GM23248 (cell line): Measurements from ENCODE around the gene DNAJB12. TPM values are rescaled to one million over a fixed set of nuclear protein-coding genes. Genes with fewer than 3 reads are reported as not detected.
"Not testable (repeated sequence)": the region's sequence is repeated elsewhere in the genome, so short reads cannot be mapped to it uniquely, and the experiment has no call there.

Source experiments
- DNase-seq: peaks from one replicate; pipeline ENCODE4 v3.0.0-alpha.2; 2015
- H2AFZ ChIP-seq: fragments of 200-600 bp; sonication (generic); 2 replicates; pipeline ENCODE4 v1.6.1; 2016; ENCODE audit warnings: antibody characterized with exemption
- H3F3A ChIP-seq: fragments of 200-600 bp; sonication (generic); 2 replicates; pipeline ENCODE4 v1.6.1; 2016; ENCODE audit warnings: mild to moderate bottlenecking, antibody characterized with exemption, mixed run types; ENCODE audit not compliant: insufficient read depth
- H3K27ac ChIP-seq: fragments of 200-600 bp; sonication (generic); 2 replicates; pipeline ENCODE4 v1.5.1; 2016; ENCODE audit warnings: mild to moderate bottlenecking
- H3K27me3 ChIP-seq: fragments of 200-600 bp; sonication (generic); replicated peaks from 2 replicates; pipeline ENCODE4 v1.6.1; 2016; ENCODE audit warnings: mild to moderate bottlenecking; ENCODE audit not compliant: insufficient read depth
- H3K36me3 ChIP-seq: fragments of 200-600 bp; sonication (generic); 2 replicates; pipeline ENCODE4 v1.6.1; 2016; ENCODE audit warnings: low read depth, mild to moderate bottlenecking
- H3K4me1 ChIP-seq: fragments of 200-600 bp; sonication (generic); 2 replicates; pipeline ENCODE4 v1.6.1; 2016; ENCODE audit warnings: mild to moderate bottlenecking; ENCODE audit not compliant: insufficient read depth
- H3K4me2 ChIP-seq: fragments of 200-600 bp; sonication (generic); one replicate; pipeline ENCODE4 v1.6.1; 2016; ENCODE audit warnings: mild to moderate bottlenecking; ENCODE audit not compliant: unreplicated experiment
- H3K4me3 ChIP-seq: fragments of 200-600 bp; sonication (generic); 2 replicates; pipeline ENCODE4 v1.5.1; 2016; ENCODE audit warnings: mild to moderate bottlenecking
- H3K79me2 ChIP-seq: fragments of 200-600 bp; sonication (generic); 2 replicates; pipeline ENCODE4 v1.6.1; 2016; ENCODE audit warnings: mild to moderate bottlenecking; ENCODE audit not compliant: insufficient read depth
- H3K9ac ChIP-seq: fragments of 200-600 bp; sonication (generic); 2 replicates; pipeline ENCODE4 v1.6.1; 2016; ENCODE audit warnings: mild to moderate bottlenecking
- H3K9me2 ChIP-seq: fragments of 200-600 bp; sonication (generic); 2 replicates; pipeline ENCODE4 v1.6.1; 2016; ENCODE audit warnings: mixed run types, mild to moderate bottlenecking, moderate library complexity; ENCODE audit not compliant: insufficient read depth
- H3K9me3 ChIP-seq: fragments of 200-600 bp; sonication (generic); one replicate; pipeline ENCODE4 v1.6.1; 2017; ENCODE audit warnings: low read depth
- H4K20me1 ChIP-seq: fragments of 200-600 bp; sonication (generic); 2 replicates; pipeline ENCODE4 v1.6.0; 2016; ENCODE audit not compliant: insufficient read depth
- EZH2 ChIP-seq: fragments of 200-600 bp; sonication (generic); IDR thresholded peaks from 2 replicates; pipeline ENCODE4 v1.6.1; 2018; ENCODE audit warnings: antibody characterized with exemption, mild to moderate bottlenecking; ENCODE audit not compliant: insufficient read depth, poor library complexity, severe bottlenecking
- EZH2phosphoT487 ChIP-seq: fragments of 200-600 bp; sonication (generic); IDR thresholded peaks from 2 replicates; pipeline ENCODE4 v1.6.1; 2018; ENCODE audit warnings: antibody characterized with exemption, moderate library complexity, mild to moderate bottlenecking, low read depth; ENCODE audit not compliant: insufficient read depth
- WGBS, 2 experiments: methylation state at CpG; one replicate each; pipeline ENCODE4 v1.1.6; 2015 to 2017; ENCODE audit warnings: low lambda C conversion rate in 2 of 2, low coverage in 1 of 2; ENCODE audit errors: missing lambda C conversion rate in 2 of 2; 5-methylcytosine and 5-hydroxymethylcytosine counted together
- in situ Hi-C: fragments of 300-500 bp; cut with MboI; formaldehyde crosslinking; loops from 2 replicates; pipeline ENCODE4 v1.15.0; 2020
- polyA plus RNA-seq: library from polyadenylated mRNA; unstranded; fragments of >200 nt; fragmentation: Nextera tagmentation; extraction: Ambion mirVana; gene quantifications from 2 replicates; pipeline ENCODE4 v1.2.1, GENCODE V29; 2016
- total RNA-seq: library from RNA; depleted of rRNA; stranded (reverse); fragments of >200 nt; shearing (Covaris generic); gene quantifications from 2 replicates; pipeline ENCODE4 v1.2.3, GENCODE V29; 2014; rRNA removed

The DNAJB12 gene
- total RNA-seq (28.4 and 32.9 TPM in 2 replicates), polyA plus RNA-seq (32.0 and 33.5 TPM in 2 replicates)

DNA sequence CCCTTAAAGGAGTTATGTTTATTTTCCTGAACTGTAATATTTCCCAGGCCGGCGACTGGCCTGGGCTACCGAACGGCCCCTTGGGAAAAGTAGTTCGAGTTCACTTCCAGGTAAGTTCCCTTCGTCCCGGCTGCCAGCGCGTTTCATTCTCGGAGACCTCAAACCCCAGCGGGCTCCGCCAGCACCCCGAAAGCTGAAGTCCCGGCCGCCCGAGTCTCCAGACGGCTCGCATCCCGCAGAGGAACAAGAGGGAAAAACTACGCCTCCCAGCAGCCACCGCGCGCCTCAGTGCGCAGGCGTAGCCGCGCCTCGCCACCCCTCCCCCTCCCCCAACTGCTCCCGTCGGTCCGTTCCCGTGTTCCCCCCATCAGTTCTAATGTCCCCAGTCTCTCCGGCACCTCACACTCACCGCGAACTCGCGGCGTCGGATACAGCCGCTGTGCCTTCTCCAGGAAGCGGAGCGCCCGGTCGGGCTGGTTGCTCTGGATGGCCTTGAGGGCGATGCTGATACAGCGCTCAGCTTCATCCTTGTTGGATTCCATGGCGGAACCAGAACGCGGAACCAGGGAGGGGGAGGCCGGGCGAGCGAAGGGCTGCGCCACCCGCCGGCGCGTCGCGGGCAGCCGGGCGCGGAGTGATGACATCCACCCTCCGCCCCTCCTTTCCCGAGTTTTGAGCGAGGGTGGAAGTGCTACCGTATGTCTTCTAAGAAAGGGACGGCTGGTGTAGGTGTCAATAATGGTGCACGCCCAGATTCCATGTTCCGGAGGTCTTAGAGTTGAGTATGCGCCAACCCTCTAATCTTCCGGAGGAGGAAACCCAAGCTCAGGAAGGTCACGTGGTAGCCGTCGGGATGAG lies at the start of gene DNAJB12:
Gene DNAJB12, minus strand, starts transcription at position 564 of the 858 bp plus-strand sequence. Its CDS starts 22 bp downstream, at position 542.
- no peaks in the 10 kb centered on the region for H3K9me3 ChIP-seq
- peaks cover 11% of the 10 kb centered on the region for H3K4me1 ChIP-seq
- peak within 1 kb of the TSS; percentile 98 for H3K4me3 ChIP-seq
- in situ Hi-C loops = no loop called here
- H3K27ac ChIP-seq = peak within 1 kb of the TSS; percentile 98
- no peaks in the 10 kb centered on the region for H4K20me1 ChIP-seq
- H3K36me3 ChIP-seq = no peaks in the 10 kb centered on the region
- no peaks in the 10 kb centered on the region for H3F3A ChIP-seq
- peak within 1 kb of the TSS; percentile 95 for H3K4me2 ChIP-seq
- H3K79me2 ChIP-seq = peaks cover 45% of the 10 kb centered on the region
- peak within 1 kb of the TSS; percentile 97 for H3K9ac ChIP-seq
- WGBS, 2 experiments = 1 to 2% methylated on average over 45 to 74 of the region's 74 CpGs
- no peaks in the 10 kb centered on the region for H3K9me2 ChIP-seq
- H3K27me3 ChIP-seq = no peaks in the 10 kb centered on the region
- H2AFZ ChIP-seq = peak within 1 kb of the TSS; percentile 88
- peak; percentile 96 for DNase-seq
- no peak for TF ChIP-seq EZH2phosphoT487
- TF ChIP-seq EZH2 = no peak

DNA sequence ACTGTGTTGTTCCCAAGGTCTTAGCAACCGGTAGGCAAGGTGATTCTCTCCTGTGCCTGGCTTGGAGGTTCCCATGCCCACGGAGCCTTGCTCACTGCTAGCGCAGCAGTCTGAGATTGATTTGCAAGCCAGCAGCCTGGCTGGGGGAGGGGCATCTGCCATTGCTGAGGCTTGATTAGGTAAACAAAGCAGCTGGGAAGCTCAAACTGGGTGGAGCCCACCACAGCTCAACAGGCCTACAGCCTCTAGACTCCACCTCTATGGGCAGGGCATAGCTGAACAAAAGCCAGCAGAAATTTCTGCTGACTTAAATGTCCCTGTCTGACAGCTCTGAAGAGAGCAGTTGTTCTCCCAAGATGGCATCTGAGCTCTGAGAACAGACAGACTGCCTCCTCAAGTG lies 40.9 kb upstream of the DNAJB12 start:
- H3K79me2 ChIP-seq, H3K9me3 ChIP-seq, H3K9me2 ChIP-seq, H3K4me2 ChIP-seq, H3F3A ChIP-seq, H2AFZ ChIP-seq, H3K4me1 ChIP-seq, DNase-seq, H3K27ac ChIP-seq, H3K36me3 ChIP-seq, in situ Hi-C loops, H3K4me3 ChIP-seq, H3K27me3 ChIP-seq, H4K20me1 ChIP-seq, H3K9ac ChIP-seq: not testable (repeated sequence)
- 96 to 98% methylated on average over 3 of the region's 3 CpGs for WGBS, 2 experiments

DNA sequence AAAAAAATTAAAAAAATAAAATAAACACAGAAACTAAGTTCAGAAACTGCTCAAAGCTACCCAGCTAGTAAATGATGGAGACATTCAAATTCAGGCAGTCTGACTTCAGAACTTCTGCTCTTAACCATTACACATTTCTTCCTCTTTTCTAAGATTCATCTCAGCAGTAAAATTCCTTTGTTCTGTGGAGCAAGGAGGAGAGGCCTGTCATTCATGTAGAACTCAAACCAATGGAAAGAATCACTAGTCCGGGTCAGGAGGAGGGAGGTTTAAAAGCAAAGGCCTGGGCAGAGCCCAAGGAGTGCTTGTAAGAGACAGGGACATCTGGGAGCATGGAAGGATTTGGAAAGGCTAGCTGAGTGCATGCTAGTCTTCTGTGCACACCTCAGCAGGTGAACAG lies 37.9 kb upstream of the DNAJB12 start:
- Histone ChIP-seq H3K4me2 (no peak overlapping the region), H3K27ac (no peak overlapping the region), H3K79me2 (no peaks in the 10 kb centered on the region), H3K27me3 (no peaks in the 10 kb centered on the region), H3F3A (no peaks in the 10 kb centered on the region), H3K9ac (no peak overlapping the region), H3K4me1 (no peaks in the 10 kb centered on the region), H3K36me3 (no peaks in the 10 kb centered on the region), H3K4me3 (no peak overlapping the region), H3K9me3 (no peaks in the 10 kb centered on the region), H4K20me1 (no peaks in the 10 kb centered on the region), H2AFZ (no peak overlapping the region), H3K9me2 (no peaks in the 10 kb centered on the region)
- DNase-seq = no peak
- in situ Hi-C loops = no loop called here
- WGBS, 2 experiments = 92 to 97% methylated on average over 1 of the region's 1 CpG
- TF ChIP-seq EZH2phosphoT487 (no peak), EZH2 (no peak)

DNA sequence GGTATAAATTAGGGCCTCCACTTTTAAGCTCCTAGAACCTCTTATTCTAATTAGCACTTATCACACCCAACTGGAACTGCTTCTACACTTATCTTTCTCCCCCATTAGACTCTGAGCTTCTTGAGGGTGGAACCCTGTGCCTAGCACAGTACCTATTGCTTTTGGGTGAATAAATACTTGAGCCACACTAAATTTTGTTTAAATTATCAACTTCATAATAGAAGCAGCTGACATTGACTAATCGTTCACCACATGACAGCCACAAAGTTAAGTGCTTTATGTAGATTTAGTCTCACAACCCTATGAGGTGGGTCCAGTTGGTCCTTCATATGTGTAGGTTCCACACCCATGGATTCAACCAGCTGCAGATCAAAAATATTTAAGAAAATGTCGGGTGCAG lies 36.0 kb upstream of the DNAJB12 start:
- DNase-seq = no peak
- Histone ChIP-seq H3K4me1 (no peaks in the 10 kb centered on the region), H3K9ac (no peak overlapping the region), H3K79me2 (no peaks in the 10 kb centered on the region), H3K9me2 (no peaks in the 10 kb centered on the region), H3K4me2 (no peak overlapping the region), H2AFZ (no peak overlapping the region), H3K9me3 (no peaks in the 10 kb centered on the region), H3K4me3 (no peak overlapping the region), H3K27ac (no peak overlapping the region), H3F3A (no peaks in the 10 kb centered on the region), H3K36me3 (no peaks in the 10 kb centered on the region), H3K27me3 (no peaks in the 10 kb centered on the region), H4K20me1 (no peaks in the 10 kb centered on the region)
- 98% methylated on average over 2 of the region's 2 CpGs for WGBS, 2 experiments
- in situ Hi-C loops = no loop called here
- TF ChIP-seq EZH2 = no peak
- TF ChIP-seq EZH2phosphoT487 = no peak
